Caco-2 (cell line): ENCODE data around the gene LCN2. TPM values are rescaled to one million over a fixed set of nuclear protein-coding genes. Genes with fewer than 3 reads are reported as not detected.
"Not testable (repeated sequence)": the region's sequence is repeated elsewhere in the genome, so short reads cannot be mapped to it uniquely, and the experiment has no call there.

Experiments
- BruUV-seq: library from RNA; stranded (reverse); fragments of 400-500 nt; replicated peaks from 2 replicates; lab custom pipeline; 2021; lab: Mats Ljungman, UMichigan
- CTCF ChIA-PET: fragments of 300-600 bp; sonication (Branson Sonifier 250); formaldehyde crosslinking; loops from one replicate; lab custom pipeline; 2022; ENCODE audit warnings: antibody characterized with exemption; lab: Charles Lee
- POLR2A ChIA-PET: fragments of 300-600 bp; sonication (Branson Sonifier 250); formaldehyde crosslinking; loops from one replicate; lab custom pipeline; 2022; ENCODE audit warnings: antibody characterized with exemption; lab: Charles Lee
- DNase-seq, 2 experiments: peaks; one replicate each; pipeline versions ENCODE4 v3.0.0 to v3.0.0-alpha.2; 2020 to 2022
- H3K27me3 ChIP-seq: replicated peaks from 2 replicates; pipeline ENCODE4 v1.6.0; 2011; ENCODE audit warnings: low read length; ENCODE audit not compliant: control insufficient read depth, insufficient read depth
- H3K36me3 ChIP-seq: 2 replicates; pipeline ENCODE4 v1.5.1; 2011; ENCODE audit warnings: low read length; ENCODE audit not compliant: control insufficient read depth, insufficient read depth
- H3K4me1 ChIP-seq: fragments of 250-450 bp; sonication (Bioruptor Pico); 2 replicates; pipeline ENCODE4 v1.5.1; 2020; ENCODE audit warnings: mild to moderate bottlenecking
- H3K4me3 ChIP-seq: 2 replicates; pipeline ENCODE4 v1.5.1; 2011; ENCODE audit warnings: low read depth, mild to moderate bottlenecking, control low read depth, low read length
- H3K9me3 ChIP-seq: fragments of 250-450 bp; sonication (Bioruptor Pico); 2 replicates; pipeline ENCODE4 v1.5.1; 2020; ENCODE audit warnings: mild to moderate bottlenecking, moderate library complexity
- H3K27ac Mint-ChIP-seq: one replicate; pipeline ENCODE4 v1.8.0; 2022; ENCODE audit warnings: mixed read lengths; ENCODE audit not compliant: unreplicated experiment
- H3K27me3 Mint-ChIP-seq: one replicate; pipeline ENCODE4 v1.8.0; 2022; ENCODE audit warnings: mixed read lengths; ENCODE audit not compliant: insufficient read depth, unreplicated experiment
- H3K36me3 Mint-ChIP-seq: one replicate; pipeline ENCODE4 v1.8.0; 2022; ENCODE audit warnings: mild to moderate bottlenecking, mixed read lengths; ENCODE audit not compliant: insufficient read depth, unreplicated experiment
- H3K4me1 Mint-ChIP-seq: one replicate; pipeline ENCODE4 v1.8.0; 2022; ENCODE audit warnings: low read depth, mixed read lengths; ENCODE audit not compliant: unreplicated experiment
- H3K4me3 Mint-ChIP-seq: one replicate; pipeline ENCODE4 v1.8.0; 2022; ENCODE audit warnings: mild to moderate bottlenecking, moderate library complexity, mixed read lengths; ENCODE audit not compliant: unreplicated experiment
- H3K9me3 Mint-ChIP-seq: one replicate; pipeline ENCODE4 v1.8.0; 2022; ENCODE audit warnings: mixed read lengths; ENCODE audit not compliant: unreplicated experiment
- intact Hi-C: fragments of 100-400 bp; cut with micrococcal nuclease; formaldehyde crosslinking; loops from one replicate; pipeline ENCODE4 v1.10.0; 2022; ENCODE audit not compliant: unreplicated experiment
- total RNA-seq: library from RNA; stranded (reverse); gene quantifications from 2 replicates; pipeline ENCODE4 v1.2.3, GENCODE V29; 2022
- TF ChIP-seq, protein P1 (sequence below), 2 experiments: fragments of 200-600 bp in 1 of 2; IDR thresholded peaks; 1 replicate in 1 of 2; 2 replicates in 1 of 2; pipeline versions ENCODE4 v1.5.1 to v1.8.0; 2011 to 2022; ENCODE audit warnings: antibody characterized with exemption in 1 of 2, control low read depth in 1 of 2, inconsistent platforms in 1 of 2, low read depth in 1 of 2, low read length in 1 of 2, mild to moderate bottlenecking in 1 of 2, moderate library complexity in 1 of 2; ENCODE audit not compliant: insufficient read depth in 1 of 2, severe bottlenecking in 1 of 2, unreplicated experiment in 1 of 2

The LCN2 gene
- total RNA-seq, 1 experiment from 2014 or later, result not detected

DNA sequence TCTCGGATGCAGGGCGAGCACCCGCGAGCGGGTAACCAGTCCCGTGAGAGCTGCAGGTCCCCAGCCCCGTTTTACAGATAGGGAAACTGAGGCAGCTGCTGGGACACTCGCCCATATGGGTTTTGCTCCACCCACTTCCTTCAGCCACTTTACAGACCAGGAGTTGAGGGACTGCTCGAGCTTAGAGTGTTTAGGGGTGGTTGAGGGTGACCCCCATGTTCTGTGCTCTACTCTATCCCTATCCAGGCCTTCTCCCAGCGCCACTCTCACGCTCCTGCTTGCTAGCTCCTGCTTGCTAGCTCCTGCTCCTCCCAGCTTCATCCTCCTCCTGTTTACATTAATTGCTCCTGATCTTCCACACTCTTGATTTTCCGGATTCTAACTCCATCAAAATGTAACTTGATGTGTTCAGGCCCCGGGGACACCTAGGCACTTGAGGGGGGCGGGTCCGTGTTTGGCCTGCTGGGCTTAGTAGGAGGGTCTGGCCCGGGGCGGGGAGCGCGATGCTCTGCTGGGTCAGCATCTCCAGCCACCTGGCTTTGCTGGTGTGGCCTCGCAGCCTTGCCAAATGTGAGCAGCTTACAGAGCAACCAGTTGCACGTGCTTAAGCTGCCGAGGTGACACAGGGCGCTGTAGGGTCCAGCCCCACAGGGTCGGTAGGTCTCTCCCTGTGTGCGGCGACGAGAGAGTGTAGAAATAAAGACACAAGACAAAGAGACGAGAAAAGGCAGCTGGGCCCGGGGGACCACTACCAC is 20.2 kb upstream of the LCN2 start:
- TF ChIP-seq, protein P1, sequence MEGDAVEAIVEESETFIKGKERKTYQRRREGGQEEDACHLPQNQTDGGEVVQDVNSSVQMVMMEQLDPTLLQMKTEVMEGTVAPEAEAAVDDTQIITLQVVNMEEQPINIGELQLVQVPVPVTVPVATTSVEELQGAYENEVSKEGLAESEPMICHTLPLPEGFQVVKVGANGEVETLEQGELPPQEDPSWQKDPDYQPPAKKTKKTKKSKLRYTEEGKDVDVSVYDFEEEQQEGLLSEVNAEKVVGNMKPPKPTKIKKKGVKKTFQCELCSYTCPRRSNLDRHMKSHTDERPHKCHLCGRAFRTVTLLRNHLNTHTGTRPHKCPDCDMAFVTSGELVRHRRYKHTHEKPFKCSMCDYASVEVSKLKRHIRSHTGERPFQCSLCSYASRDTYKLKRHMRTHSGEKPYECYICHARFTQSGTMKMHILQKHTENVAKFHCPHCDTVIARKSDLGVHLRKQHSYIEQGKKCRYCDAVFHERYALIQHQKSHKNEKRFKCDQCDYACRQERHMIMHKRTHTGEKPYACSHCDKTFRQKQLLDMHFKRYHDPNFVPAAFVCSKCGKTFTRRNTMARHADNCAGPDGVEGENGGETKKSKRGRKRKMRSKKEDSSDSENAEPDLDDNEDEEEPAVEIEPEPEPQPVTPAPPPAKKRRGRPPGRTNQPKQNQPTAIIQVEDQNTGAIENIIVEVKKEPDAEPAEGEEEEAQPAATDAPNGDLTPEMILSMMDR (IDR thresholded peaks at IDR 0.05; ENCODE audit: insufficient read depth in 1 of 2, low read depth in 1 of 2, low read length in 1 of 2, severe bottlenecking in 1 of 2, unreplicated experiment in 1 of 2), result no peak
- BruUV-seq, result TSS peak; percentile 82
- Histone ChIP-seq H3K4me3 (peak overlapping the region; percentile 96), H3K36me3 (peaks cover 2% of the 10 kb centered on the region; the same call in 1 of the 2 replicates), H3K9me3 (no peaks in the 10 kb centered on the region), H3K27me3 (no peaks in the 10 kb centered on the region), H3K4me1 (peaks cover 9% of the 10 kb centered on the region; the same call in 1 of the 2 replicates)
- H3K9me3 Mint-ChIP-seq, result peaks cover 7% of the 10 kb centered on the region
- CTCF ChIA-PET, result interaction anchor here (0.5 to 1.6 kb wide), 5 partner anchors 11 to 61 kb away, joined by 3 to 11 read pairs (median 3); partner anchors contain the start of genes BBLN and SLC25A25
- POLR2A ChIA-PET, result interaction anchor here (0.6 to 1.4 kb wide), 7 partner anchors 11 to 446 kb away, joined by 3 to 8 read pairs (median 4); partner anchors contain the start of genes BBLN, CIZ1, GOLGA2 and NAIF1
- H3K27ac Mint-ChIP-seq, result peak overlapping the region; percentile 100
- H3K27me3 Mint-ChIP-seq, result no peaks in the 10 kb centered on the region
- peak overlapping the region; percentile 97 for H3K4me3 Mint-ChIP-seq
- intact Hi-C loops, result loop anchor here (2.0 to 5.0 kb wide), 2 partner anchors 32 to 63 kb away; partner anchors contain the start of genes BBLN and CIZ1
- peaks cover 27% of the 10 kb centered on the region for H3K36me3 Mint-ChIP-seq
- H3K4me1 Mint-ChIP-seq, result peaks cover 10% of the 10 kb centered on the region
- DNase-seq, result no peak

DNA sequence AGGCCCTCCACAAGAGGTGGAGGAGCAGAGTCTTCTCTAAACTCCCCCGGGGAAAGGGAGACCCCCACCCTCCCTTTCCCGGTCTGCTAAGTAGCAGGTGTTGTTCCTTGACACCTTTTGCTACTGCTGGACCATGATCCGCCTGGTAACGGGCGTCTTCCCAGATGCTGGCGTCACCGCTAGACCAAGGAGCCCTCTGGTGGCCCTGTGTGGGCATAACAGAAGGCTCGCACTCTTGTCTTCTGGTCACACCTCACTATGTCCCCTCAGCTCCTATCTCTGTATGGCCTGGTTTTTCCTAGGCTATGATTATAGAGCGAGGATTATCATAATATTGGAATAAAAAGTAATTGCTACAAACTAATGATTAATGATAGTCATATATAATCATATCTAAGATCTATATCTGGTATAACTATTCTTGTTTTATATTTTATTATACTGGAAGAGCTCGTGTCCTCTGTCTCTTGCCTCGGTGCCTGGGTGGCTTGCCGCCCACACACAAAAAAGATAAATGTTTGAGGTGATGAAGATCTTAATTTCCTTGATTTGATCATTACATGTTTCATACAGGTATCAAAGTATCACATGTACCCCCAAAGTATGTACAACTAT is 19.2 kb upstream of the LCN2 start:
- H3K27me3 ChIP-seq, POLR2A ChIA-PET, H3K4me1 Mint-ChIP-seq, H3K27me3 Mint-ChIP-seq, H3K27ac Mint-ChIP-seq, H3K4me1 ChIP-seq, H3K4me3 Mint-ChIP-seq, H3K9me3 ChIP-seq, H3K4me3 ChIP-seq, H3K36me3 ChIP-seq, BruUV-seq, CTCF ChIA-PET: not testable (repeated sequence)
- DNase-seq, result peak; percentile 71 to 73
- intact Hi-C loops, result loop anchor here (2.0 to 5.0 kb wide), 2 partner anchors 31 to 62 kb away; partner anchors contain the start of genes BBLN and CIZ1
- TF ChIP-seq, protein P1 (IDR thresholded peaks at IDR 0.05; ENCODE audit: insufficient read depth in 1 of 2, low read depth in 1 of 2, low read length in 1 of 2, severe bottlenecking in 1 of 2, unreplicated experiment in 1 of 2), result peak in 1 of 2 experiments; percentile 44
- Mint-ChIP-seq H3K9me3 (peaks cover 14% of the 10 kb centered on the region), H3K36me3 (peaks cover 17% of the 10 kb centered on the region)

DNA sequence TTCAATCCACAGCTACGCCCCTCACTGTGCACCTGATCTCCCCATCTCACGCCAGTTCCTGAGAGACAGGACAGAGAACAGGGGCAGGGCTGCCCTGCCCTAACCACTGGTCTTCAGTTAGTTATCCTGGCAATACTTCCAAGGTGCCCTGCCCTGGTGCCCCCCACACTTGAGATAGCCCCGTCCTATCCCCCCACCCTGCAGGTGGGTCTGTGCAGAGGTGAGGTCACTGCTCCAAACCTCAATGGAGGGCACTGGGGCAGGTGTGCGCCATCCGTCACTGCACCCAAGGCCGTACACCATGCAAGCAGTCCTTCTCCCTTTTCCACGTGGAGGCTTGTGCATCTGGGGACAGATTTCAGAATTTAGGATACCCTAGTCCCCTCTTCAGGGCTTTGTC is 18.6 kb upstream of the LCN2 start:
- H3K36me3 ChIP-seq, H3K4me1 Mint-ChIP-seq, BruUV-seq, H3K27me3 ChIP-seq, H3K9me3 ChIP-seq, H3K4me1 ChIP-seq, POLR2A ChIA-PET, intact Hi-C loops, H3K4me3 ChIP-seq, H3K27ac Mint-ChIP-seq, H3K27me3 Mint-ChIP-seq, CTCF ChIA-PET, H3K4me3 Mint-ChIP-seq: not testable (repeated sequence)
- Mint-ChIP-seq H3K36me3 (peaks cover 13% of the 10 kb centered on the region), H3K9me3 (peaks cover 14% of the 10 kb centered on the region)
- peak in 1 of 2 experiments; percentile 15 for DNase-seq

DNA sequence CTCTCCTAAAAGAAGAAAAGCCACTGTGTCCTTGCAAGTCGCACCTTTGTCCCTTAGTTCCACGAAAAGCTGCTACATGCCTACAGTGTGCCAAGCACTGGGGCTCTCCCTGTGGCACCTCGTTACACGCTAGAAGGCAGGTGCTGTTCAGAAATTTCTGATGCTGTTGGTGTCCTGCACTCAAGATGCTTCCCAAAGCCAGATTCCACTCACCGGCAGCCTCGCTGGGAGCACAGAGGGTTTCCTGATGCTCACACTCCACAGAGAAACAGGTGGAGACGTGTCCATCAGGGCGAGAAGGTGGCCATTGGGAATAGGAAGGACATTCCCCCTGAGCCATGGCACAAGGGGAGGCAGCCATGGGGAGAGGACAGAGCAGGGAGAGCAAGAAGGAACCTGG is 17.9 kb upstream of the LCN2 start:
- Mint-ChIP-seq H3K36me3 (peaks cover 13% of the 10 kb centered on the region), H3K9me3 (peaks cover 14% of the 10 kb centered on the region)
- intact Hi-C loops, POLR2A ChIA-PET, DNase-seq, H3K27me3 Mint-ChIP-seq, BruUV-seq, H3K4me3 ChIP-seq, H3K27me3 ChIP-seq, H3K4me1 Mint-ChIP-seq, H3K4me3 Mint-ChIP-seq, H3K36me3 ChIP-seq, H3K4me1 ChIP-seq, CTCF ChIA-PET, H3K9me3 ChIP-seq, H3K27ac Mint-ChIP-seq: not testable (repeated sequence)

DNA sequence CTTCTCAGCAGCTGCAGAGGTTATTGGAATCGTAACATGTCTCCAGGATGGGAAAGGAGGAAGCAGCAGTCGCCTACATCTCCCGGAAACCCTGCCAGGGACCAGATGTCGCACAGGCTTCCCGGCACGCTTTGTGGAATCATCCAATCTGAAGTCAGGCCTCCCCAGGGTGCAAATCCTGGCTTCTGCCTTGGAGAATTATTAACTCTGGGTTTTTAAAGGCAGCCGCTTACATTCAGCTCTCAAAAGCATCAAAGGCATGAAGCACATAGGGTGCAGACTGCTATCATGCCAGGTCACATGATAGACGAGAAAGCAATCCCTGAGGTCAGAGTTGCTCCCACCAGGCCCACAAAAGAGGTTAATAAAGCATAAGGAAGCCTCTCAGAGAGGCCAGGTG is 17.1 kb upstream of the LCN2 start:
- H3K4me3 Mint-ChIP-seq, H3K27ac Mint-ChIP-seq, CTCF ChIA-PET, POLR2A ChIA-PET, DNase-seq, H3K4me3 ChIP-seq, H3K4me1 ChIP-seq, H3K36me3 ChIP-seq, H3K9me3 ChIP-seq, intact Hi-C loops, BruUV-seq, H3K4me1 Mint-ChIP-seq, H3K27me3 Mint-ChIP-seq, H3K27me3 ChIP-seq: not testable (repeated sequence)
- Mint-ChIP-seq H3K36me3 (peaks cover 13% of the 10 kb centered on the region), H3K9me3 (peaks cover 14% of the 10 kb centered on the region)
